ENCODE measurements around the gene GJB4.
"Not testable (repeated sequence)": the region's sequence is repeated elsewhere in the genome, so short reads cannot be mapped to it uniquely, and the experiment has no call there.

GJB4 gene

DNA sequence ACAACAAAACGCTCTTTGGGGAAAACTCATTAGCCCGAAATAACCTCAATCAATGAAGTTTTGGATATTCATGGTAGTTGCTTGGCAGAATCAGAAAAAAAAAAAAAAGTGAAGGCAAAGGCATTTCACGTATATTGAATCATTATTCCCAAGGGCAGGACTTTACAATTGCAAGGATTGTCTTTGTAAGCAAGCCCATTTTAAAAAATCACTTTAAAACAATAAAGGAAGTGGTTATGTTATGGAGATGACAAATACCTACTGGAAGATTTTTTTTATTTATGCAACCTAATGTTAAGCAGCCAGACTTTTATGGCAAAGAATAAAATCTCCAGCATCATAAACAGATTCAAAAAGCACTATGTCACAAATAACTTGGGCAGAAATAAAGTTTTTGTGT is 9.3 kb downstream of the GJB4 start:
- TF ChIP-seq, protein P1, sequence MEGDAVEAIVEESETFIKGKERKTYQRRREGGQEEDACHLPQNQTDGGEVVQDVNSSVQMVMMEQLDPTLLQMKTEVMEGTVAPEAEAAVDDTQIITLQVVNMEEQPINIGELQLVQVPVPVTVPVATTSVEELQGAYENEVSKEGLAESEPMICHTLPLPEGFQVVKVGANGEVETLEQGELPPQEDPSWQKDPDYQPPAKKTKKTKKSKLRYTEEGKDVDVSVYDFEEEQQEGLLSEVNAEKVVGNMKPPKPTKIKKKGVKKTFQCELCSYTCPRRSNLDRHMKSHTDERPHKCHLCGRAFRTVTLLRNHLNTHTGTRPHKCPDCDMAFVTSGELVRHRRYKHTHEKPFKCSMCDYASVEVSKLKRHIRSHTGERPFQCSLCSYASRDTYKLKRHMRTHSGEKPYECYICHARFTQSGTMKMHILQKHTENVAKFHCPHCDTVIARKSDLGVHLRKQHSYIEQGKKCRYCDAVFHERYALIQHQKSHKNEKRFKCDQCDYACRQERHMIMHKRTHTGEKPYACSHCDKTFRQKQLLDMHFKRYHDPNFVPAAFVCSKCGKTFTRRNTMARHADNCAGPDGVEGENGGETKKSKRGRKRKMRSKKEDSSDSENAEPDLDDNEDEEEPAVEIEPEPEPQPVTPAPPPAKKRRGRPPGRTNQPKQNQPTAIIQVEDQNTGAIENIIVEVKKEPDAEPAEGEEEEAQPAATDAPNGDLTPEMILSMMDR (IDR thresholded peaks at IDR 0.05; ENCODE audit: borderline replicate concordance, insufficient read depth, low read depth, low read length): no peak
- no peak overlapping the region for H3K4me3 ChIP-seq (ENCODE audit: low read depth, low read length)

- no peak overlapping the region for H3K4me3 ChIP-seq (ENCODE audit: low read depth, low read length)
- TF ChIP-seq, protein P1 (IDR thresholded peaks at IDR 0.05; ENCODE audit: borderline replicate concordance, insufficient read depth, low read depth, low read length): no peak
Observed at GRCh38 chr1:34770891-34771504, 11.5 kb downstream of the GJB4 start.

GRCh38 chr1:34771573-34772371 is 12.2 kb downstream of the GJB4 start:
- H3K4me3 ChIP-seq (ENCODE audit: low read depth, low read length): no peak overlapping the region
- TF ChIP-seq, protein P1 (IDR thresholded peaks at IDR 0.05; ENCODE audit: borderline replicate concordance, insufficient read depth, low read depth, low read length): no peak

GRCh38 chr1:34773114-34773513 is 13.6 kb downstream of the GJB4 start:
- H3K4me3 ChIP-seq (ENCODE audit: low read depth, low read length): not testable (repeated sequence)

DNA sequence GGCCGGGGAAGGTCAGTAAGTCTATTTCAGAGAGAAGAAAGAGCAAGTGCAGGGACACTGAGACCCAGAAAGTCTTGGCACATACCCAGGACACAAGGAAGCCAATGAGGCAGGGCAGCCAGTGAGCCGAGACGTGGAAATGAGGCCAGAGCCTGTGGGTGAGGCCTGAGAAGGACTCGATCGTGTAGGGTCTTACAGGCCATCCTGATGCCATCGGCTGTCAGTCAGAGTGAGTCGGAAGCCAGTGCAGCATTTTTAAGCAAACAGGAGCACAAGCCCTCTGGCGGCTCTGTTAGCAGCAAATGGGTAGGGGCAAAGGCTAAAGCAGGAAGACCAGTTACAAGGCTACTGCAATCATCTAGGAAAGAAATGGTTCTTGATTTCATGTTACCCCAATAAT is 15.4 kb downstream of the GJB4 start:
- TF ChIP-seq, protein P1 (IDR thresholded peaks at IDR 0.05; ENCODE audit: borderline replicate concordance, insufficient read depth, low read depth, low read length): no peak
- H3K4me3 ChIP-seq (ENCODE audit: low read depth, low read length): no peak overlapping the region

- no peak overlapping the region for H3K4me3 ChIP-seq (ENCODE audit: low read depth, low read length)
- TF ChIP-seq, protein P1 (IDR thresholded peaks at IDR 0.05; ENCODE audit: borderline replicate concordance, insufficient read depth, low read depth, low read length): no peak
Observed at GRCh38 chr1:34776911-34777310, 17.4 kb downstream of the GJB4 start.

- TF ChIP-seq, protein P1 (IDR thresholded peaks at IDR 0.05; ENCODE audit: borderline replicate concordance, insufficient read depth, low read depth, low read length): no peak
- no peak overlapping the region for H3K4me3 ChIP-seq (ENCODE audit: low read depth, low read length)
Observed at GRCh38 chr1:34777519-34778321, 18.2 kb downstream of the GJB4 start.

Measured in GM12875 (cell line).